ENCODE data around the gene NDUFA5. TPM values are rescaled to one million over a fixed set of nuclear protein-coding genes. Genes with fewer than 3 reads are reported as not detected.

Gene NDUFA5
- total and polyA plus RNA-seq, 2 donors (not counting 1 experiment from before 2014, with no cell fraction given): 35.8 to 45.4 TPM

GRCh38 chr7:123494193-123494796 is 63.3 kb downstream of the NDUFA5 start:
- Histone ChIP-seq H3K36me3 (ENCODE audit: control insufficient read depth, insufficient read depth, low read length) (no peaks in the 10 kb centered on the region), H3K4me2 (ENCODE audit: extremely low read depth, insufficient read depth, low read length) (no peak overlapping the region), H3K27ac (ENCODE audit: insufficient read depth, low read length) (no peak overlapping the region), H3K27me3 (ENCODE audit: control insufficient read depth, insufficient read depth, low read length) (no peaks in the 10 kb centered on the region), H3K9me3 (ENCODE audit: control insufficient read depth, insufficient read depth, low read depth, low read length) (no peaks in the 10 kb centered on the region), H3K4me1 (ENCODE audit: control insufficient read depth, extremely low read depth, insufficient read depth, low read length) (no peaks in the 10 kb centered on the region), H3K79me2 (ENCODE audit: control insufficient read depth, insufficient read depth, low read length) (no peaks in the 10 kb centered on the region), H3K4me3 (replicated peaks in 1 of 4; ENCODE audit: control extremely low read depth in 1 of 4, insufficient read depth in 1 of 4, low read depth in 3 of 4, low read length in 4 of 4) (no peak overlapping the region), H3K9ac (ENCODE audit: insufficient read depth, low read length) (no peak overlapping the region), H4K20me1 (ENCODE audit: control insufficient read depth, extremely low read depth, insufficient read depth, low read length) (no peaks in the 10 kb centered on the region), H2AFZ (ENCODE audit: low read length) (no peak overlapping the region)
- DNase-seq (ENCODE audit: low read depth in 2 of 2): peak; percentile 10 to 60
- TF ChIP-seq CTCF (conservative IDR thresholded peaks at IDR 0.05 in 1 of 2, IDR thresholded peaks at IDR 0.05 in 1 of 2; ENCODE audit: low read depth in 1 of 2, low read length in 2 of 2) (peak; percentile 60 to 61), EZH2 (IDR thresholded peaks at IDR 0.05; ENCODE audit: low read length, missing control alignments) (no peak)

GRCh38 chr7:123492485-123492884 is 65.1 kb downstream of the NDUFA5 start:
- Histone ChIP-seq H3K27me3 (ENCODE audit: control insufficient read depth, insufficient read depth, low read length) (no peaks in the 10 kb centered on the region), H3K36me3 (ENCODE audit: control insufficient read depth, insufficient read depth, low read length) (no peaks in the 10 kb centered on the region), H3K9me3 (ENCODE audit: control insufficient read depth, insufficient read depth, low read depth, low read length) (no peaks in the 10 kb centered on the region), H4K20me1 (ENCODE audit: control insufficient read depth, extremely low read depth, insufficient read depth, low read length) (no peaks in the 10 kb centered on the region), H2AFZ (ENCODE audit: low read length) (no peak overlapping the region), H3K4me1 (ENCODE audit: control insufficient read depth, extremely low read depth, insufficient read depth, low read length) (no peaks in the 10 kb centered on the region), H3K9ac (ENCODE audit: insufficient read depth, low read length) (no peak overlapping the region), H3K27ac (ENCODE audit: insufficient read depth, low read length) (no peak overlapping the region), H3K79me2 (ENCODE audit: control insufficient read depth, insufficient read depth, low read length) (no peaks in the 10 kb centered on the region), H3K4me2 (ENCODE audit: extremely low read depth, insufficient read depth, low read length) (no peak overlapping the region), H3K4me3 (replicated peaks in 1 of 4; ENCODE audit: control extremely low read depth in 1 of 4, insufficient read depth in 1 of 4, low read depth in 3 of 4, low read length in 4 of 4) (no peak overlapping the region)
- TF ChIP-seq CTCF (conservative IDR thresholded peaks at IDR 0.05 in 1 of 2, IDR thresholded peaks at IDR 0.05 in 1 of 2; ENCODE audit: low read depth in 1 of 2, low read length in 2 of 2) (no peak), EZH2 (IDR thresholded peaks at IDR 0.05; ENCODE audit: low read length, missing control alignments) (no peak)
- no peak for DNase-seq (ENCODE audit: low read depth in 2 of 2)

Other genes starting within 250 kb of the NDUFA5 start
- gene IQUB, start 23.2 kb downstream of the NDUFA5 start, total RNA-seq: 0.77 and 0.83 TPM in 2 replicates
- gene IQUB, start 23.2 kb downstream of the NDUFA5 start, polyA plus RNA-seq: 0.03 and 0.09 TPM in 2 replicates
- not detected in 2 replicates for gene ASB15, start 44.0 kb upstream of the NDUFA5 start, total RNA-seq
- gene ASB15, start 44.0 kb upstream of the NDUFA5 start, polyA plus RNA-seq: not detected in 2 replicates
- not detected in 2 replicates for gene LMOD2, start 98.0 kb upstream of the NDUFA5 start, total RNA-seq
- not detected in 2 replicates for gene LMOD2, start 98.0 kb upstream of the NDUFA5 start, polyA plus RNA-seq
- gene WASL, start 191.2 kb upstream of the NDUFA5 start, total RNA-seq: 12.1 and 15.4 TPM in 2 replicates
- 18.0 and 21.0 TPM in 2 replicates for gene WASL, start 191.2 kb upstream of the NDUFA5 start, polyA plus RNA-seq

Measured in fibroblast of lung (primary cell).